Activated naive CD4-positive, alpha-beta T cell treated with anti-CD3 and anti-CD28 coated beads for 36 hours (primary cell): ENCODE measurements around the gene DLD. TPM values are rescaled to one million over a fixed set of nuclear protein-coding genes. Genes with fewer than 3 reads are reported as not detected.

Experiments used
- CTCF ChIA-PET: fragments of 350-600 bp; sonication (Branson Sonifier 250); formaldehyde crosslinking; loops from one replicate; lab custom pipeline; 2021; ENCODE audit warnings: antibody characterized with exemption; lab: Charles Lee
- DNase-seq: peaks from one replicate; pipeline ENCODE4 v3.0.0-alpha.2; 2020
- H3K27ac Mint-ChIP-seq: one replicate; pipeline ENCODE4 v1.8.0; 2021; ENCODE audit warnings: mild to moderate bottlenecking, mixed read lengths
- H3K27me3 Mint-ChIP-seq: one replicate; pipeline ENCODE4 v1.8.0; 2021; ENCODE audit warnings: low read depth, mixed read lengths
- H3K36me3 Mint-ChIP-seq: one replicate; pipeline ENCODE4 v1.8.0; 2021; ENCODE audit warnings: low read depth, mixed read lengths
- H3K4me1 Mint-ChIP-seq: one replicate; pipeline ENCODE4 v1.8.0; 2021; ENCODE audit warnings: low read depth, mixed read lengths
- H3K4me3 Mint-ChIP-seq: one replicate; pipeline ENCODE4 v1.8.0; 2021; ENCODE audit warnings: mild to moderate bottlenecking, moderate library complexity, mixed read lengths
- H3K9me3 Mint-ChIP-seq: one replicate; pipeline ENCODE4 v1.8.0; 2021; ENCODE audit warnings: mixed read lengths
- intact Hi-C: fragments of 100-400 bp; cut with micrococcal nuclease; formaldehyde crosslinking; loops from one replicate; pipeline ENCODE4 v1.15.1; 2023
- total RNA-seq, 2 experiments: library from RNA; stranded (reverse); gene quantifications; one replicate each; pipeline ENCODE4 v1.2.3, GENCODE V29; 2021

The DLD gene
- total RNA-seq, 2 experiments from 2014 or later: 92.6 to 96.8 TPM

GRCh38 chr7:107967420-107967819 lies 76.4 kb downstream of the DLD start:
- DNase-seq: no peak
- Mint-ChIP-seq H3K36me3 (no peaks in the 10 kb centered on the region), H3K4me3 (no peak overlapping the region), H3K4me1 (no peaks in the 10 kb centered on the region), H3K27me3 (no peaks in the 10 kb centered on the region), H3K9me3 (no peaks in the 10 kb centered on the region), H3K27ac (no peak overlapping the region)
- intact Hi-C loops: no loop called here
- CTCF ChIA-PET: no interaction called here

GRCh38 chr7:107968449-107968848 lies 77.5 kb downstream of the DLD start:
- H3K27me3 Mint-ChIP-seq: no peaks in the 10 kb centered on the region
- CTCF ChIA-PET: no interaction called here
- no peak overlapping the region for H3K27ac Mint-ChIP-seq
- no peaks in the 10 kb centered on the region for H3K4me1 Mint-ChIP-seq
- no peaks in the 10 kb centered on the region for H3K9me3 Mint-ChIP-seq
- no peaks in the 10 kb centered on the region for H3K36me3 Mint-ChIP-seq
- H3K4me3 Mint-ChIP-seq: no peak overlapping the region
- DNase-seq: no peak
- intact Hi-C loops: no loop called here

GRCh38 chr7:107969856-107970255 lies 78.9 kb downstream of the DLD start:
- H3K27me3 Mint-ChIP-seq: no peaks in the 10 kb centered on the region
- no peak overlapping the region for H3K4me3 Mint-ChIP-seq
- no peaks in the 10 kb centered on the region for H3K4me1 Mint-ChIP-seq
- intact Hi-C loops: no loop called here
- H3K27ac Mint-ChIP-seq: no peak overlapping the region
- no peak for DNase-seq
- CTCF ChIA-PET: no interaction called here
- H3K36me3 Mint-ChIP-seq: no peaks in the 10 kb centered on the region
- no peaks in the 10 kb centered on the region for H3K9me3 Mint-ChIP-seq

Other genes starting within 250 kb of the DLD start
- 1 to 10 TPM in 1 of 2 experiments, under 1 TPM in 1; 0.74 to 1.3 TPM for gene SLC26A4, start 230.4 kb upstream of the DLD start, total RNA-seq
- 10 to 100 TPM; 31.6 to 32.1 TPM for gene CBLL1, start 147.0 kb upstream of the DLD start, total RNA-seq
- gene SLC26A3, start 88.0 kb upstream of the DLD start, total RNA-seq: not detected
- under 1 TPM in 1 of 2 experiments, not detected in 1; 0.14 TPM for gene LAMB1, start 112.0 kb downstream of the DLD start, total RNA-seq
- not detected for gene LAMB4, start 239.2 kb downstream of the DLD start, total RNA-seq